Measurements from ENCODE around the gene NME1. TPM values are rescaled to one million over a fixed set of nuclear protein-coding genes. Genes with fewer than 3 reads are reported as not detected.
"Not testable (repeated sequence)": the region's sequence is repeated elsewhere in the genome, so short reads cannot be mapped to it uniquely, and the experiment has no call there.

The NME1 gene
- total RNA-seq = 100 to 1,000 TPM; 296 to 301 TPM

DNA sequence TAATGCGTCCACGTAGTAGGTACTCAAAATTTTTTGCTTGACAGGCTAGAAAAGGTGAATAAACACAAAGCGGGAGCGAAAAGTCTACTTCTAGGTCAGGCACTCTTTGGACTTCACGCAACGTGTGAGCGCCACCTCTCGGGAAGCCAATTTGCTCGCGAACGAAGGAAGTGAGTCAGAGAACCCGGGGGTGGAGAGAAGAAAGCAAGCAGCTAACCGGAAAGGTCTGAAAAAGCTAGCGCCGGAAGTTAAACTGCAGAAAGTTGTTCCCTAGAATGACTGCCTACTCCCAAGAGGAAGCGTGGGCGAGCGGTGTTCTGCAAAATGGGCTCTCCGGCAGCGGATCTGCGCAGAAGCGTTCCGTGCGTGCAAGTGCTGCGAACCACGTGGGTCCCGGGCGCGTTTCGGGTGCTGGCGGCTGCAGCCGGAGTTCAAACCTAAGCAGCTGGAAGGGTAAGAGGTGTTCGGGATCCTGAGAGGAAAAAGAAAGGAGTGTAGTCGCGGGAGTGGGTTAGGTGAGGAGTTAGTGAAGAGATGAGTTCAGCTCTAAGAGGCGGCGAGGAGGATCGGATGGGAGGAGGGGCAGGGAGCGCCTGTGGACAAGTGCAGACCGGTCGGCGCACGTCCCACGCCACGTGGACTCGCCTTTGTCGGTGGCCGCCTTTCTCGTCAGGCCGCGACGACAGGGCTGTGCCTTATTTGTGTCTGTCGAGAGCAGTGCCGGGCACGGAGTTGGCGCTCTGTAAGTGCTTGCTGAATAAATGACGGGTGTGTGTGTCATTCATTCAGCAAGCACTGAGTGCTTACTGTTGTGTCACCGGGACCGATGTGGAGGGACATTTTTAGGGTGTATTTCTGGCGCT, at the start of gene NME1:
NME1 (plus strand) TSS at position 350 of the 863 bp plus-strand sequence. CDS start 2,096 bp downstream, outside the sequence.
- peaks cover 18% of the 10 kb centered on the region for H3K4me1 Mint-ChIP-seq (ENCODE audit: low read depth)
- H3K9me3 Mint-ChIP-seq = no peaks in the 10 kb centered on the region
- intact Hi-C loops (cut with micrococcal nuclease) = loop anchor here (5.0 to 10.0 kb wide), 2 partner anchors 151 to 289 kb away; partner anchors contain the start of gene TOB1
- H3K27me3 Mint-ChIP-seq = no peaks in the 10 kb centered on the region
- TF ChIP-seq, protein P1, sequence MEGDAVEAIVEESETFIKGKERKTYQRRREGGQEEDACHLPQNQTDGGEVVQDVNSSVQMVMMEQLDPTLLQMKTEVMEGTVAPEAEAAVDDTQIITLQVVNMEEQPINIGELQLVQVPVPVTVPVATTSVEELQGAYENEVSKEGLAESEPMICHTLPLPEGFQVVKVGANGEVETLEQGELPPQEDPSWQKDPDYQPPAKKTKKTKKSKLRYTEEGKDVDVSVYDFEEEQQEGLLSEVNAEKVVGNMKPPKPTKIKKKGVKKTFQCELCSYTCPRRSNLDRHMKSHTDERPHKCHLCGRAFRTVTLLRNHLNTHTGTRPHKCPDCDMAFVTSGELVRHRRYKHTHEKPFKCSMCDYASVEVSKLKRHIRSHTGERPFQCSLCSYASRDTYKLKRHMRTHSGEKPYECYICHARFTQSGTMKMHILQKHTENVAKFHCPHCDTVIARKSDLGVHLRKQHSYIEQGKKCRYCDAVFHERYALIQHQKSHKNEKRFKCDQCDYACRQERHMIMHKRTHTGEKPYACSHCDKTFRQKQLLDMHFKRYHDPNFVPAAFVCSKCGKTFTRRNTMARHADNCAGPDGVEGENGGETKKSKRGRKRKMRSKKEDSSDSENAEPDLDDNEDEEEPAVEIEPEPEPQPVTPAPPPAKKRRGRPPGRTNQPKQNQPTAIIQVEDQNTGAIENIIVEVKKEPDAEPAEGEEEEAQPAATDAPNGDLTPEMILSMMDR (IDR thresholded peaks at IDR 0.05) = peak; percentile 71
- H3K36me3 Mint-ChIP-seq (ENCODE audit: low read depth) = peaks cover 16% of the 10 kb centered on the region
- H3K4me3 Mint-ChIP-seq = no peak within 1 kb of the TSS
- no peak within 1 kb of the TSS for H3K27ac Mint-ChIP-seq
- peak; percentile 92 for ATAC-seq
- ChIA-PET POLR2A (interaction anchor here (0.6 to 6.2 kb wide), 19 partner anchors 11 to 1827 kb away, joined by 3 to 71 read pairs (median 4); partner anchors contain the start of genes NME2 and SPAG9), CTCF (interaction anchor here (0.6 to 6.4 kb wide), 42 partner anchors 9 to 371 kb away, joined by 3 to 145 read pairs (median 4); partner anchors contain the start of genes NME2 and SPAG9)
- DNase-seq = peak; percentile 98

DNA sequence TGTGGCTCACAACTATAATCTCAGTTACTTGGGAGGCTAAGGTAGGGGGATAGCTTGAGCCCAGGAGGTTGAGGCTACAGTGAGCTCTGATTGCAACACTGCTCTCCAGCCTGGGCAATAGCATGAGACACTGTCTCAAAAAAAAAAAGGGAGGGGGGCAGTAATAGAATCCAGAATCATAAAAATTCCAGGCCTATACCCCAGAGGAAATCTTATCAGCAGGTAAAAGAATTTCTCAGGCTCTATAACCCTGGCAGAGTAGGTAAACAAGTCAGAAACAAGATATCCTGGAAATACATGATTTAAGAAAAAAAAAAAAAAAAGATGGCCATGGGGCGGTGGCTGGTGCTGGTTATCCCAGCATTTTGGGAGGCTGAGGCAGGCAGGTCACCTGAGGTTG, 45.6 kb upstream of the NME1 start:
- POLR2A ChIA-PET = no interaction called here
- H3K4me1 Mint-ChIP-seq (ENCODE audit: low read depth) = peaks cover 6% of the 10 kb centered on the region
- no peaks in the 10 kb centered on the region for H3K27me3 Mint-ChIP-seq
- H3K4me3 Mint-ChIP-seq = no peak overlapping the region
- H3K36me3 Mint-ChIP-seq (ENCODE audit: low read depth) = peaks cover 8% of the 10 kb centered on the region
- no peaks in the 10 kb centered on the region for H3K9me3 Mint-ChIP-seq
- DNase-seq = no peak
- intact Hi-C loops (cut with micrococcal nuclease) = no loop called here
- CTCF ChIA-PET = no interaction called here
- no peak for ATAC-seq
- TF ChIP-seq, protein P1 (IDR thresholded peaks at IDR 0.05) = no peak
- no peak overlapping the region for H3K27ac Mint-ChIP-seq

DNA sequence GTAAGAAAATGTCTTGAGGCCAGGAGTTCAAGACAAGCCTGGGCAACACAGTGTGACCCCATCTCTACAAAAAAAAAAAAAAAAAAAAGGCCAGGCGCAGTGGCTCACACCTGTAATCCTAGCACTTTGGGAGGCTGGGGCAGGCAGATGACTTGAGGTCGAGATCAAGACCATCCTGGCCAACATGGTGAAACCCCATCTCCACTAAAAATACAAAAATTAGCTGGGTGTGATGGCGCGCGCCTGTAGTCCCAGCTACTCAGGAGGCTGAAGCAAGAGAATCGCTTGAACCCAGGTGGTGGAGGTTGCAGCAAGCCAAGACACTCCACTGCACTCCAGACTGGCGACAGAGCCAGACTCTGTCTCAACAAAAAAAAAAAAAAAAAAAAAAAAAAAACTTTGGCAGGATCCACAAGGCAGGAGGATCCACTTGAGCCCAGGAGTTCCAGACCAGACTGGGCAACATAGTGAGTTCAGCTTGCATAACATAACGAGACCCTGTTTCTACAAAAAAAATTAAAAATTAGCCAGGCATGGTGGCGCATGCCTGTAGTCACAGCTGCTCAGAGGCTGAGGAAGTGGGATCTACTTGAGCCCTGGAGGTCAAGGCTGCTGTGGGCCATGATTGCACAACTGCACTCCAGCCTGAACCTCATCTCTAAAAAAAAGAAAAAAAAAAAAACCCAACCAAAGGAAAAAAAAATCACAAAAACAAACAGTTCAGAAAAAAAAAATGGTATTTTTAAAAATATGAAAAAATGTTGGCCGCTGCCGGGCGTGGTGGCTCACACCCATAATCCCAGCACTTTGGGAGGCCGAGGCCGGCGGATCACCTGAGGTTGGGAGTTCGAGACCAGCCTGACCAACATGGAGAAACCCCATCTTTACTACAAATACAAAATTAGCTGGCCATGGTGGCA, 40.8 kb upstream of the NME1 start:
- H3K27ac Mint-ChIP-seq; DNase-seq; ATAC-seq; H3K27me3 Mint-ChIP-seq; intact Hi-C loops (cut with micrococcal nuclease); H3K4me3 Mint-ChIP-seq; H3K36me3 Mint-ChIP-seq (ENCODE audit: low read depth); POLR2A ChIA-PET; H3K9me3 Mint-ChIP-seq; CTCF ChIA-PET: not testable (repeated sequence)
- peaks cover 28% of the 10 kb centered on the region for H3K4me1 Mint-ChIP-seq (ENCODE audit: low read depth)

DNA sequence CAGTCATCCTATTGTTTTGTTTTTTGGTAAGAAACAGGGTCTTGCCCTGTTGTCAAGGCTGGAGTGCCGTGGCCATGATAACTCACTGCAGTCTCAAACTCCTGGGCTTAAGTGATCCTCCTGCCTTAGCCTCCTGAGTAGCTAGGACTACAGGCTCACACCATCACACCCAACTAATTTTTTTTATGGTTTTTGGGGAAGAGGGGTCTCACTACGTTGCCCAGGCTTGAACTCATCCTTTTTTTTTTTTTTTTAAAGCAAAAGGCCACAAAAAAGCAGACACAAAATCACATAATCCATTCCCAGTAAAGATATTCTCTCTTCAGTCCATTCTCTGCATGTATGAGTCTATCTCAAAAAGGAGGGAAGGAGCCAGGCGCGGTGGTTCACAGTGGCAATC, 38.2 kb upstream of the NME1 start:
- Mint-ChIP-seq H3K27me3 (no peaks in the 10 kb centered on the region), H3K36me3 (ENCODE audit: low read depth) (peaks cover 7% of the 10 kb centered on the region), H3K4me1 (ENCODE audit: low read depth) (peaks cover 47% of the 10 kb centered on the region), H3K9me3 (no peaks in the 10 kb centered on the region), H3K27ac (no peak overlapping the region), H3K4me3 (no peak overlapping the region)
- ChIA-PET POLR2A (no interaction called here), CTCF (interaction anchor here (0.9 kb wide), 1 partner anchor 9 kb away, joined by 3 read pairs; no protein-coding TSS in a partner anchor)
- TF ChIP-seq, protein P1 (IDR thresholded peaks at IDR 0.05) = no peak
- DNase-seq (no peak), ATAC-seq (no peak)
- intact Hi-C loops (cut with micrococcal nuclease) = no loop called here
